ENCODE results near the gene TNFRSF18. TPM values are rescaled to one million over a fixed set of nuclear protein-coding genes. Genes with fewer than 3 reads are reported as not detected.

Gene TNFRSF18
- total RNA-seq = 0.64 and 1.9 TPM in 2 replicates

GRCh38 chr1:1206376-1206965 lies at the start of gene TNFRSF18:
Gene TNFRSF18 (minus strand): TSS chr1:1206592. CDS start chr1:1206571, 21 bp downstream.

GRCh38 chr1:1246577-1247340 lies 40.4 kb upstream of the TNFRSF18 start, which contains the start of gene C1QTNF12:
Gene C1QTNF12 (minus strand): TSS chr1:1246722. CDS start chr1:1246690, 32 bp downstream.

GRCh38 chr1:1232208-1232795 lies 25.9 kb upstream of the TNFRSF18 start, which contains the start of gene B3GALT6:
Gene B3GALT6 (plus strand): TSS chr1:1232237. CDS start chr1:1232279, 42 bp downstream.

GRCh38 chr1:1231400-1232207 lies 25.2 kb upstream of the TNFRSF18 start, which contains the start of gene SDF4:
Gene SDF4 (minus strand): TSS chr1:1232001. CDS start chr1:1228772, 3,229 bp downstream.

GRCh38 chr1:1213345-1214265 lies 7.2 kb upstream of the TNFRSF18 start, which contains the start of gene TNFRSF4:
Gene TNFRSF4 (minus strand): TSS chr1:1214153. CDS start chr1:1214127, 26 bp downstream.

GRCh38 chr1:1173793-1174415 lies 32.5 kb downstream of the TNFRSF18 start, which contains the start of gene TTLL10:
Gene TTLL10 (plus strand): TSS chr1:1173880. CDS start chr1:1179216, 5,336 bp downstream.

Other genes starting within 250 kb of the TNFRSF18 start
- 103 and 146 TPM in 2 replicates for gene NOC2L, start 247.3 kb downstream of the TNFRSF18 start, total RNA-seq
- gene KLHL17, start 246.0 kb downstream of the TNFRSF18 start, total RNA-seq = 6.8 and 11.6 TPM in 2 replicates
- gene PLEKHN1, start 240.1 kb downstream of the TNFRSF18 start, total RNA-seq = 3.6 and 9.2 TPM in 2 replicates
- gene PERM1, start 224.5 kb downstream of the TNFRSF18 start, total RNA-seq = not detected in 2 replicates
- 62.2 and 126 TPM in 2 replicates for gene HES4, start 206.5 kb downstream of the TNFRSF18 start, total RNA-seq
- 43.3 and 86.5 TPM in 2 replicates for gene ISG15, start 193.1 kb downstream of the TNFRSF18 start, total RNA-seq
- 187 and 236 TPM in 2 replicates for gene AGRN, start 186.5 kb downstream of the TNFRSF18 start, total RNA-seq
- 3.8 and 5.1 TPM in 2 replicates for gene RNF223, start 132.3 kb downstream of the TNFRSF18 start, total RNA-seq
- gene C1orf159, start 90.5 kb downstream of the TNFRSF18 start, total RNA-seq = 8.0 and 10.2 TPM in 2 replicates
- gene TTLL10, start 32.7 kb downstream of the TNFRSF18 start, total RNA-seq = not detected in 2 replicates
- gene TNFRSF4, start 7.6 kb upstream of the TNFRSF18 start, total RNA-seq = not detected in 2 replicates
- gene SDF4, start 25.4 kb upstream of the TNFRSF18 start, total RNA-seq = 73.1 and 76.6 TPM in 2 replicates
- gene B3GALT6, start 25.6 kb upstream of the TNFRSF18 start, total RNA-seq = 28.8 and 37.8 TPM in 2 replicates
- 1.9 and 2.4 TPM in 2 replicates for gene C1QTNF12, start 40.1 kb upstream of the TNFRSF18 start, total RNA-seq
- gene UBE2J2, start 67.3 kb upstream of the TNFRSF18 start, total RNA-seq = 45.2 and 48.0 TPM in 2 replicates
- gene SCNN1D, start 73.8 kb upstream of the TNFRSF18 start, total RNA-seq = 0.21 and 0.96 TPM in 2 replicates
- 35.0 and 38.1 TPM in 2 replicates for gene ACAP3, start 101.3 kb upstream of the TNFRSF18 start, total RNA-seq
- 25.1 and 36.7 TPM in 2 replicates for gene PUSL1, start 102.0 kb upstream of the TNFRSF18 start, total RNA-seq
- 53.9 and 67.0 TPM in 2 replicates for gene INTS11, start 118.1 kb upstream of the TNFRSF18 start, total RNA-seq
- gene CPTP, start 118.2 kb upstream of the TNFRSF18 start, total RNA-seq = 17.1 and 23.1 TPM in 2 replicates
- 0.21 TPM in 1 of 2 replicates, not detected in the other for gene TAS1R3, start 124.7 kb upstream of the TNFRSF18 start, total RNA-seq
- gene DVL1, start 142.8 kb upstream of the TNFRSF18 start, total RNA-seq = 262 and 265 TPM in 2 replicates
- gene MXRA8, start 152.0 kb upstream of the TNFRSF18 start, total RNA-seq = 2.8 and 12.0 TPM in 2 replicates
- gene AURKAIP1, start 168.6 kb upstream of the TNFRSF18 start, total RNA-seq = 138 and 166 TPM in 2 replicates
- 75.2 and 80.1 TPM in 2 replicates for gene CCNL2, start 192.7 kb upstream of the TNFRSF18 start, total RNA-seq
- 56.1 and 74.5 TPM in 2 replicates for gene MRPL20, start 200.7 kb upstream of the TNFRSF18 start, total RNA-seq
- 11.6 and 15.1 TPM in 2 replicates for gene ANKRD65, start 214.7 kb upstream of the TNFRSF18 start, total RNA-seq
- 13.0 and 14.1 TPM in 2 replicates for gene VWA1, start 229.1 kb upstream of the TNFRSF18 start, total RNA-seq
- not detected in 2 replicates for gene ATAD3C, start 243.1 kb upstream of the TNFRSF18 start, total RNA-seq